ENCODE data around the gene WDR7. TPM values are rescaled to one million over a fixed set of nuclear protein-coding genes. Genes with fewer than 3 reads are reported as not detected.

The WDR7 gene
- total RNA-seq, 4 donors from 2014 or later = 16.2 to 39.4 (median 19.9) TPM

DNA sequence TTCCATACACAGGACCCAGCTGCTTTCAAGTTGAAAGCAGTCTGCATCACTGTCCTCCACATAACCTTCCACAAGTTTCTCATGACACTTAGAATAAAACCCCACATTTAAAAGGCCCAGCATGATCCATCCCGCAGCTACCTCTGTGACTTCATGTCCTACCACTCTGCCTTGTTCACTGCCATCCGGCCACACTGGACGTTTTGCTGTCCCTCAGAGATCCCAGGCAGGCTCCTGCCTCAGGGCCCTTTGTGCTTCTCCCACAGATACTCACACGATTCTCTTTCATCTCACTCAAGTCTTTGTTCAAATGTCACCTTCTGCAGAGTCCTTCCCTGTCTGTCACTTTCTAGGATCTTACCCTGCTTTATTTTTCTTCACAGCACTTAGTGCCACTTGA is 262.8 kb downstream of the WDR7 start:
- TF ChIP-seq, protein P1, sequence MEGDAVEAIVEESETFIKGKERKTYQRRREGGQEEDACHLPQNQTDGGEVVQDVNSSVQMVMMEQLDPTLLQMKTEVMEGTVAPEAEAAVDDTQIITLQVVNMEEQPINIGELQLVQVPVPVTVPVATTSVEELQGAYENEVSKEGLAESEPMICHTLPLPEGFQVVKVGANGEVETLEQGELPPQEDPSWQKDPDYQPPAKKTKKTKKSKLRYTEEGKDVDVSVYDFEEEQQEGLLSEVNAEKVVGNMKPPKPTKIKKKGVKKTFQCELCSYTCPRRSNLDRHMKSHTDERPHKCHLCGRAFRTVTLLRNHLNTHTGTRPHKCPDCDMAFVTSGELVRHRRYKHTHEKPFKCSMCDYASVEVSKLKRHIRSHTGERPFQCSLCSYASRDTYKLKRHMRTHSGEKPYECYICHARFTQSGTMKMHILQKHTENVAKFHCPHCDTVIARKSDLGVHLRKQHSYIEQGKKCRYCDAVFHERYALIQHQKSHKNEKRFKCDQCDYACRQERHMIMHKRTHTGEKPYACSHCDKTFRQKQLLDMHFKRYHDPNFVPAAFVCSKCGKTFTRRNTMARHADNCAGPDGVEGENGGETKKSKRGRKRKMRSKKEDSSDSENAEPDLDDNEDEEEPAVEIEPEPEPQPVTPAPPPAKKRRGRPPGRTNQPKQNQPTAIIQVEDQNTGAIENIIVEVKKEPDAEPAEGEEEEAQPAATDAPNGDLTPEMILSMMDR (IDR thresholded peaks at IDR 0.05) = no peak
- no peak for ATAC-seq (ENCODE audit: low FRiP score)
- DNase-seq (ENCODE audit: low spot score) = no peak

DNA sequence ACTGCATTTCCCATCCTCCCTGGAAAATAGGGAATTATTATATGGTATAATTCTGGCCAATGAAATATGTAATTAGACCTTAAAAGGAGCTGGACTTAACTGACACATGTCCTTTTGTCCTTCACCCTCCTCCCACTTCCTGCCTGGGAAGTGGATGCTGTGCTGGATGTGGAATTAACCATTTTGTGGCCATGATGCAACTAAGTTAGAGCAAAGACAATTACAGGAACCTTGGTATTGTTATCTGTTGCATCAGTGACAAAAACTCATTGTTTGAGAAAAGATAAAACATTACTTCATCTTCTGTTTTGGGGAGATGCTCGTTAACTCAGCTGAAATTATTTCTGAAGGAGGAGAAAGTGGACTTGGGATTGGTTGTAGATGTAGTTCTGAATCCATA is 268.0 kb downstream of the WDR7 start:
- TF ChIP-seq, protein P1 (IDR thresholded peaks at IDR 0.05) = no peak
- no peak for DNase-seq (ENCODE audit: low spot score)
- no peak for ATAC-seq (ENCODE audit: low FRiP score)

DNA sequence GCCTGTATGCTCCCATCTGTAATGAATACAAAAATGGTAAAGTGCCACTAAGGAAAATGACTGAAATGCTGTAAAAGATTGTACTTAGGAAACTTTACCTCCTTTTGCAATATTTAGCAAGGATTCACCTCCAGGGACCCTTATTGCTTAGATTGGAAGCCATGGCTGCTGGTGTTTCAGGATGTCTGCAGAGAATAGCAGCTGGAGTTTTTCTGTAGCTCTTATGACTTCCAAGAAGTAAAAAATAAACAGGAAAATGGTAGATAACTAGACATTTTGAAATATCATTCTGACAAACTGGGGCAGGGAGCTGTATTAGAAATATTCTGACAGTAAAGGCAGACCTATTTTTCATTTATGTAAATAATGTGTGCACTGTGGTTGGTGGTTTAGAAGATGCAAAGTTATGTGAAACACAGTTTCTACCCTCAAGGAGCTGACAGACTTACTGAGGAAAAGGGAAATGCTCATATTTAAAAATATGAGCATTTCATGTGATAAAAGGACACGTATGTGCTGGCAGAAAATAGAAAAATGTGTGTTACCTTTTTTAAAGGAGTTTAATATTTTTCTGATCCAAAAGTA is 270.8 kb downstream of the WDR7 start:
- DNase-seq (ENCODE audit: low spot score) (no peak), ATAC-seq (ENCODE audit: low FRiP score) (no peak)
- TF ChIP-seq, protein P1 (IDR thresholded peaks at IDR 0.05) = no peak

DNA sequence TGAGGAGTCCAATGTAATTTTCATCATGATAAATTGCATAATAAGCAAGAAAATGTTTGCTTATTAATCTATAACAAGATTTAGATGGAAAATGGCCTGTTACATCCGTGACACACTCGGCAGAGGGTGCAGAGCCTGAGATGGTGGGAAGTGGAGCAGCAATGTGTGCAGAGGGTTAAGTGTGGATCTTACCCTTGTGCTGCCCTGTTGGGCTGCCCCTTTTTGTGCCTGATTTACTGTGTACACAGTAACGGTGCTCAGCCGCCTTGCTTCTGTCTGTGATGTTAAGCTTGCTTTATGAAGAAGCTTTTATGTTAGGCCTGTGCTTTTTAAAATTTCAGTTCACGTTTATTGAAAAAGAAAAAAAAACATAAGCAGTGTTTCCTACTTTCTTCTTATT is 275.6 kb downstream of the WDR7 start:
- ATAC-seq (ENCODE audit: low FRiP score) = no peak
- TF ChIP-seq, protein P1 (IDR thresholded peaks at IDR 0.05) = no peak
- no peak for DNase-seq (ENCODE audit: low spot score)

DNA sequence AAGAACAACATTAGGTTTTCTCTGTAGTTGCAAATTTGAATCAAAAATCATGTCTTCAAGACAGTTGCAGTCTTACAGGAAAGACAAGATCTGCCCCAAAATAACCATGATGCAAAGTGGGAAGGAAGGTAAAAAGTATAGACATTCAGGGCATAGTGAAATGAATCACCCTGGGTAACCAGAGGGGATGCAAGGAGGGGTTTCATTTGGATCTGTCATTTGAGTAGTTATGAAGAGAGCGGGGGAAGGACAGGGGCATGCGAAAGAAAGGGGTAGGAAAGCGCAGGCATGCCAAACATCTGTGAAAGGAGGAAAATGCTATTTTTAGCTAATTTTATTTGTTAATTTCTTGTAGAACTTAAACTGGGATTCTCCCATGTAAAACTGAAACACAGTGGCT is 276.6 kb downstream of the WDR7 start:
- TF ChIP-seq, protein P1 (IDR thresholded peaks at IDR 0.05) = no peak
- DNase-seq (ENCODE audit: low spot score) = no peak
- no peak for ATAC-seq (ENCODE audit: low FRiP score)

DNA sequence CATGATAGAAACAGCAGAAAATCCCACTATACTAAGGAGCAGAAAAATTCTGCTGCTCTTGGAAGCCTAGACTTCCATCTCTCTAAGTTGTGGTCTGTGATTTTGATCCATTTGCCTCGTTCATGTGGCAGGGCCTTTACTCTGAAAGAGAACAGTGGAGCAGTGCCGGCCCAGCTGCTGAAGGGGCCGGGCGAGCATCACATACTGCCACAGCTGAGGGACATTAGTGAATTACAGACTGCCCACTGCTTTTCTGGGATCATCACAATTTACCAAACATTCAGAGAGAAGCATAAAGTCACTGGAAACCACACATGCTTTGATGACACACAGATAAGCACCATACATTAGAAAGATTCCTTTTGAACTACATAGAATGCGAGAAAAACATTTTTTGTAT is 278.7 kb downstream of the WDR7 start:
- TF ChIP-seq, protein P1 (IDR thresholded peaks at IDR 0.05) = no peak
- DNase-seq (ENCODE audit: low spot score) = no peak

DNA sequence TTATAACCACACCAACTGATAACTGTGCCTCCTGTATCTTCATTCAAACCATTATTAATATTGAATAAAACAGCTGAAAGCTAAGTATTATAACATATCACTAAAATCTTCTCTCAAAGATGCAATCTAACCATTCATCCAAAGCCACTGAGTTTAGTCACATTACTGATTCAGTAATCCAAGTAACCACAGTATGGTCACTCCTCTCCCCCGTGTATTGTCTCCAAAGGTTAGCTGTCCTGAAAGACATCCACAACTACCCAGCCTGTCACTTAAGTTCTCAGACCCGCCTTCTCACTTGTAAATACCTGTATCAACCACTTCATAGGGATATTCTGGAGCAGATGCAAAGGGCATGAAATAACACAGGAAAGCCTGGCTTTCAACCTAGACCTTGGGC is 282.3 kb downstream of the WDR7 start:
- ATAC-seq (ENCODE audit: low FRiP score) = no peak
- TF ChIP-seq, protein P1 (IDR thresholded peaks at IDR 0.05) = no peak

More for the DNA sequence above, 278.7 kb downstream of the WDR7 start:
- no peak for ATAC-seq (ENCODE audit: low FRiP score)

More for the DNA sequence above, 282.3 kb downstream of the WDR7 start:
- DNase-seq (ENCODE audit: low spot score) = no peak

All from omental fat pad (tissue), 4 donors.